Gastrocnemius medialis (tissue), 4 donors: ENCODE results near the gene ST6GALNAC3.

Experiments used
- POLR2A ChIP-seq, 2 donors: fragments of 450-650 bp; IDR thresholded peaks; one replicate each; pipeline ENCODE4 v1.6.1; 2017; ENCODE audit warnings: antibody characterized with exemption in 2 of 2, mild to moderate bottlenecking in 2 of 2, moderate library complexity in 2 of 2
- TF ChIP-seq, protein P1 (sequence below), 5 experiments: fragments of 450-650 bp in 3 of 5; fragments of 200-600 bp in 2 of 5; sonication (generic) in 2 of 5; IDR thresholded peaks in 4 of 5; conservative IDR thresholded peaks in 1 of 5; 1 replicate in 4 of 5; 2 replicates in 1 of 5; pipeline ENCODE4 v1.5.1; 2016 to 2019; ENCODE audit warnings: antibody characterized with exemption in 5 of 5, mild to moderate bottlenecking in 3 of 5, moderate library complexity in 3 of 5

DNA sequence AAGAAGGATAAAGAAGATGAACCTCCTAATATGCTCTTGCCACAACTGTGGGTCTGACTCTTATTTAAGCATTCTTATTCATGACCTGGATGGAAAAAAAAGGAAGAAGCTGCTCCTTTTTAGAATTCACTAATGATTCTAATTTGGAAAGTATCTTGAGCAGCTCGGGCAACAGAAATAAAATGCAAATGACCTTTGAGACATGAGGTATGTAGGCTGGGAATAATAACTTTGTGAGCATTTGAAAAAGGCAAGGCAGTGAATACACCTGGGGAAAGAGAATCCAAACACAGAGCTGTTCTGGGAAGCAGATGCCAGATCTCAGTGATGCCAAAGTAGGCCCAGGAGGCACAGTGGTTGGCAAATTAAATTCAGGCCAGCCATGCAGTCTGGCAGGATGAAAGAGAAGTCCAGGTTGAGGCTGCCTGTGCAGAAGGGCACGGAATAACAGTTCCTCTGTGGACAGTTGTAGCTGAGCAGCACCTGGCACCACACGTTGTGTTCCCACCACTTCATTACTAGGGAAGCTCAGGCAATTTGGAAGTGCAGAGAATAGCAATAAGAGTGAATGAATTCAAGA lies 471.9 kb downstream of the ST6GALNAC3 start:
- no peak for TF ChIP-seq POLR2A (IDR thresholded peaks at IDR 0.05)
- TF ChIP-seq, protein P1, sequence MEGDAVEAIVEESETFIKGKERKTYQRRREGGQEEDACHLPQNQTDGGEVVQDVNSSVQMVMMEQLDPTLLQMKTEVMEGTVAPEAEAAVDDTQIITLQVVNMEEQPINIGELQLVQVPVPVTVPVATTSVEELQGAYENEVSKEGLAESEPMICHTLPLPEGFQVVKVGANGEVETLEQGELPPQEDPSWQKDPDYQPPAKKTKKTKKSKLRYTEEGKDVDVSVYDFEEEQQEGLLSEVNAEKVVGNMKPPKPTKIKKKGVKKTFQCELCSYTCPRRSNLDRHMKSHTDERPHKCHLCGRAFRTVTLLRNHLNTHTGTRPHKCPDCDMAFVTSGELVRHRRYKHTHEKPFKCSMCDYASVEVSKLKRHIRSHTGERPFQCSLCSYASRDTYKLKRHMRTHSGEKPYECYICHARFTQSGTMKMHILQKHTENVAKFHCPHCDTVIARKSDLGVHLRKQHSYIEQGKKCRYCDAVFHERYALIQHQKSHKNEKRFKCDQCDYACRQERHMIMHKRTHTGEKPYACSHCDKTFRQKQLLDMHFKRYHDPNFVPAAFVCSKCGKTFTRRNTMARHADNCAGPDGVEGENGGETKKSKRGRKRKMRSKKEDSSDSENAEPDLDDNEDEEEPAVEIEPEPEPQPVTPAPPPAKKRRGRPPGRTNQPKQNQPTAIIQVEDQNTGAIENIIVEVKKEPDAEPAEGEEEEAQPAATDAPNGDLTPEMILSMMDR (IDR thresholded peaks at IDR 0.05 in 4 of 5, conservative IDR thresholded peaks at IDR 0.05 in 1 of 5), result no peak
